Measurements from ENCODE around the gene CCR7. TPM values are rescaled to one million over a fixed set of nuclear protein-coding genes. Genes with fewer than 3 reads are reported as not detected.

The CCR7 gene
- total RNA-seq, 3 donors from 2014 or later = 0.16 to 1.0 (median 0.33) TPM

DNA sequence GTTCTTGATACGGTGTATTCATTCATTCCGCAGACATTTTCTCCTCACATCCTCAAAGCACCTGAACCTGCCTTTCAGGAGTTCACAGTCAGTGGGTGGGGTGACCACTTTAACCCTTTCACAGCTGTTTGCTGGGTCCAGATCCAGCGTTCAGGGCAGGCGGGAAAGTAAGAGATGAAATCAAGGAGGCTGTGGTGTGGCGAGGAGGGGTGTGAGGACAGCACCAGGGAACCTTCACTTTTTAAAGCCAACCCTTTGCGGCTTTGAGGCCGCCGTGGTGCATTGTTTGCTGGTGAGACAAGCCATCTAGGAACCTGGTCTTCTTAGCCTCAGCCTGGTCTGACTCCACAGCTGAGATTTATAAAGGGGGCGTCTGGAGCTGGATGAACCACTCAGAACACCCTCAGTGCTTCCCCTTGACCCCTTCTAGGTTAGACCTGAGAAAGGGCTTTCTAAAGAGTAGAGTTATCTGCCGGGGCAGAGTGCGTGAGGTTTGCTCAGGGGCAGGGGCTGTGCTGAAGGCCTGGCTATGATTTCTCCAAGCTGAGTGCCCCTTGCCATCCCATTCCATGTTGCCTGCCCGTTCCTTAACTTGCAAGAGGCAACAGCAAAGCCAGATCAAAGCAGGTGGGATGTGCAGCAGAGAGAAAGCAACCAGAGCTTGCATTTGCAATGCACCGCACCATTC, 933 bp downstream of the CCR7 start:
- no peak overlapping the region for H3K27ac ChIP-seq
- no peaks in the 10 kb centered on the region for H3K36me3 ChIP-seq
- peaks cover 8 to 9% of the 10 kb centered on the region in 2 donors for H3K4me1 ChIP-seq
- H3K9me3 ChIP-seq = no peaks in the 10 kb centered on the region
- TF ChIP-seq, protein P1, sequence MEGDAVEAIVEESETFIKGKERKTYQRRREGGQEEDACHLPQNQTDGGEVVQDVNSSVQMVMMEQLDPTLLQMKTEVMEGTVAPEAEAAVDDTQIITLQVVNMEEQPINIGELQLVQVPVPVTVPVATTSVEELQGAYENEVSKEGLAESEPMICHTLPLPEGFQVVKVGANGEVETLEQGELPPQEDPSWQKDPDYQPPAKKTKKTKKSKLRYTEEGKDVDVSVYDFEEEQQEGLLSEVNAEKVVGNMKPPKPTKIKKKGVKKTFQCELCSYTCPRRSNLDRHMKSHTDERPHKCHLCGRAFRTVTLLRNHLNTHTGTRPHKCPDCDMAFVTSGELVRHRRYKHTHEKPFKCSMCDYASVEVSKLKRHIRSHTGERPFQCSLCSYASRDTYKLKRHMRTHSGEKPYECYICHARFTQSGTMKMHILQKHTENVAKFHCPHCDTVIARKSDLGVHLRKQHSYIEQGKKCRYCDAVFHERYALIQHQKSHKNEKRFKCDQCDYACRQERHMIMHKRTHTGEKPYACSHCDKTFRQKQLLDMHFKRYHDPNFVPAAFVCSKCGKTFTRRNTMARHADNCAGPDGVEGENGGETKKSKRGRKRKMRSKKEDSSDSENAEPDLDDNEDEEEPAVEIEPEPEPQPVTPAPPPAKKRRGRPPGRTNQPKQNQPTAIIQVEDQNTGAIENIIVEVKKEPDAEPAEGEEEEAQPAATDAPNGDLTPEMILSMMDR (IDR thresholded peaks at IDR 0.05) = no peak
- no peak for TF ChIP-seq POLR2AphosphoS5 (IDR thresholded peaks at IDR 0.05)
- no peak for TF ChIP-seq POLR2A (IDR thresholded peaks at IDR 0.05)
- no peaks in the 10 kb centered on the region for H3K27me3 ChIP-seq
- no peak overlapping the region for H3K4me3 ChIP-seq
- DNase-seq (ENCODE audit: low spot score in 2 of 2) = no peak
- intact Hi-C loops (cut with DNase I; ENCODE audit: low total_unique reads) = loop anchor here (10.0 kb wide), 1 partner anchor 1740 kb away; no protein-coding TSS in a partner anchor

DNA sequence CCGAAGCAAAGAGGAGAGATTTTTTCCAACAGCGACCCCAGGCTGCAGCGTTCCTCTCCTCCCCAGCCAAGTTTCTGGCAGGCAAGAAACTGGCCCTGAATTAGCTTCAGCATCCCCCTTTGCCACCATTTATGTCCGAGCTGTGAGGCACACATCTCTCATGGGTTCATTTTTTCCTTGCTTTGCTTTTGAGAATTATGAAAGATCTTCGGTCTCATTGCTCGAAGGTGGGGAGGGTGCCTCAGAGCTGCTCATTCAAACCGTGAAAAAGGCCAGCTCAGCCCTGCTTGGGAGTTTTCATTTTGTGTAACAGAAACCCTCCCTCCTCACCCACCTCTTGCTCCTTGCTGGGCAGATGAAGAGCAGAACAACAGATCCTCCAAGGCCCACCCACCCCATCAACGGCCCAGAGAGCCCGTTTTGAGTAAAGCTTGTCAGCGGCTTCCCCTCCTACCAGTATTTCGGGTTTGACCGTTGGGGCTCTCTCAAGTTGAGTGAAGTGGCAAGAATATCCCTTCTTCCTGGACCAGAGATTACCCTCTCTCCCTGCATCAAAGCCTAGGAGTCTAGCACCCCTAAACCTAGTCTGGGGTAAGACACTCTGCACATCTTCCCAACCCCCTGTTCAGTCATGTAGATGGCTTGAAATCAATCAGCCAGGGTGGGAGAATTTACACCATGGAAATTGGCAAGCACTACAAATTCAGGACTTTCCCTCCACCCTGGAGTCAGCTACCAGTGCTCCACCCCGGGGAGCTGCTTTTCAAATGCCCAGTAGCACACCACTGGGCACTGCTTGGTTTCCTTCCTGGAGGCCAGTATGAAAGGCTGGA, 1.8 kb downstream of the CCR7 start:
- Histone ChIP-seq H3K4me3 (no peak overlapping the region), H3K9me3 (no peaks in the 10 kb centered on the region), H3K27me3 (no peaks in the 10 kb centered on the region), H3K4me1 (peaks cover 8 to 16% of the 10 kb centered on the region in 2 donors), H3K36me3 (no peaks in the 10 kb centered on the region), H3K27ac (no peak overlapping the region)
- no peak for DNase-seq (ENCODE audit: low spot score in 2 of 2)
- TF ChIP-seq POLR2A (IDR thresholded peaks at IDR 0.05) (no peak), POLR2AphosphoS5 (IDR thresholded peaks at IDR 0.05) (no peak)
- TF ChIP-seq, protein P1 (IDR thresholded peaks at IDR 0.05) = no peak
- intact Hi-C loops (cut with DNase I; ENCODE audit: low total_unique reads) = loop anchor here (10.0 kb wide), 1 partner anchor 1741 kb away; no protein-coding TSS in a partner anchor

- H3K27ac ChIP-seq = no peak overlapping the region
- H3K36me3 ChIP-seq = no peaks in the 10 kb centered on the region
- DNase-seq (ENCODE audit: low spot score in 2 of 2) = no peak
- no peak overlapping the region for H3K4me3 ChIP-seq
- TF ChIP-seq POLR2AphosphoS5 (IDR thresholded peaks at IDR 0.05) = no peak
- TF ChIP-seq, protein P1 (IDR thresholded peaks at IDR 0.05) = no peak
- TF ChIP-seq POLR2A (IDR thresholded peaks at IDR 0.05) = no peak
- H3K4me1 ChIP-seq = peaks cover 8 to 19% of the 10 kb centered on the region in 2 donors
- H3K27me3 ChIP-seq = no peaks in the 10 kb centered on the region
- H3K9me3 ChIP-seq = no peaks in the 10 kb centered on the region
- intact Hi-C loops (cut with DNase I; ENCODE audit: low total_unique reads) = loop anchor here (10.0 kb wide), 1 partner anchor 1742 kb away; no protein-coding TSS in a partner anchor
Observed at GRCh38 chr17:40562838-40563219, 2.4 kb downstream of the CCR7 start.

DNA sequence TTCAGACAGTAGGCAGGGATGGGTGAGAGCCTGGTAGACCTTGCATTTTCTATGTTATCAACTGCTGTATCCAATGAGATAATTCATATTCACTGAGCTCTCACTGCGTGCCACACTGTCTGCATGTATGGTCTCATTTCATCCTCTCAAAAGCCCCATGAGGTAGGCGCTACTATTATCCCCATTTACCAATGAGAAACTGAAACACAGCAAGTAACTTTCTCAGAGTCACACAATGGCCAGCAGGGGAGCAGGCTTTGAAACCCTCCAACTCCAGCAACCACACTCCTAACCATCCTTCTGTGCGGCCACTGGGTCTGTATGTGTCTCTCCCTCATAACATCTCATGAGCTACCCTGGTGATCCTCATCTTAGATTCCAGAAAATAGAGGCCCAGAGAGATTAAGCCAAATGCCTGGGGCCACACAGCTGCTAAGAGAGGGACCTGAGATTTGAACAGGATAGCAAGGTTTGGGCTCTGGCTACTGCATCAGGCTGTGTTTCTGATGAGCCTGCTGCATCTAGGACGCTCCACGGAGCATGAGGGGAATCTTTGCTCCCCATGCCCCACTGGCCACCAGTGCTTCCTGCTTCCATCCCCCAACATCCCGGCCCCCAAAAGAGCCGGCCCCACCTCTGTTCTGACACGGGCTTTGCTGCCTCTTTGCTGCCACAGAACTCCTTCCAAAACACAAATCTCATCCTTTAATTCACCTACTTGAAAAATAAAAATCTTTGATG, 3.2 kb downstream of the CCR7 start:
- no peaks in the 10 kb centered on the region for H3K9me3 ChIP-seq
- H3K36me3 ChIP-seq = no peaks in the 10 kb centered on the region
- intact Hi-C loops (cut with DNase I; ENCODE audit: low total_unique reads) = loop anchor here (10.0 kb wide), 1 partner anchor 1743 kb away; no protein-coding TSS in a partner anchor
- DNase-seq (ENCODE audit: low spot score in 2 of 2) = no peak
- peaks cover 8 to 19% of the 10 kb centered on the region in 2 donors for H3K4me1 ChIP-seq
- no peak overlapping the region for H3K27ac ChIP-seq
- TF ChIP-seq POLR2A (IDR thresholded peaks at IDR 0.05) (no peak), POLR2AphosphoS5 (IDR thresholded peaks at IDR 0.05) (no peak)
- TF ChIP-seq, protein P1 (IDR thresholded peaks at IDR 0.05) = no peak
- H3K4me3 ChIP-seq = no peak overlapping the region
- no peaks in the 10 kb centered on the region for H3K27me3 ChIP-seq
